ENCODE data around the gene USP49. TPM values are rescaled to one million over a fixed set of nuclear protein-coding genes. Genes with fewer than 3 reads are reported as not detected.
A peak's percentile ranks its signal among the peaks of the same experiment; 100 is the strongest.

The USP49 gene
- total RNA-seq, 1 donor from 2014 or later, result 2.4 TPM

DNA sequence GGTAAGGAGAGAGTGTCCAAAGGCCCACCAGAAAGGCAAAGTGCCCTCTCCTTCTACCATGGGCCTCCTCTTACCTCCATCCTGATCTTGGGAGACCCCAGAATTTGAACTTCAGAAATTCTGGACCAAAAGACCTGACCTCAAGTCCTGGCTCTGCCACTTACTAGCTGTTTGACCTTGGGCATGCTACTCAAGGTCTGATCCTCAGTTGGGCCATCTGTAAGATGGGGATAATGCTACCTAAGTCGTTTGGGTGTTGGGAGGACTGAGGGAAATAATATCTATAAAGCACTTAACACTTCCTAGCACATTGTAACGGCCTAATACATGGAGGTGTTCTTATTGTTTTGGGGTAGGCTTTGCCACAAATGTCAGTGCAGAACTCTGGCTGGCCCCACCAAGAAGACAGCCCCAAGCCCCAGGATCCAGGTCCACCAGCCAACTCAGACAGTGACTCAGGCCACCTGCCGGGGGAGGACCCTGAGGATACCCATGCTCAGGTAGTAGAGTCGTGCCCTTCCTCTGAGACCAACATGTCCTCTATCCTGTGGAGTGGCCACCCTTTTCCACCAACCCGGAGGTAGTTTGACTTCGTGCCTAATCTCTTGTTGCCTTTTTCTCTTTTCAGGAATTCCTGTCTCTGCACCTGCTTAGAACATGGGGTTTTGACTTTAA is 111.9 kb downstream of the USP49 start:
- TF ChIP-seq, protein P1, sequence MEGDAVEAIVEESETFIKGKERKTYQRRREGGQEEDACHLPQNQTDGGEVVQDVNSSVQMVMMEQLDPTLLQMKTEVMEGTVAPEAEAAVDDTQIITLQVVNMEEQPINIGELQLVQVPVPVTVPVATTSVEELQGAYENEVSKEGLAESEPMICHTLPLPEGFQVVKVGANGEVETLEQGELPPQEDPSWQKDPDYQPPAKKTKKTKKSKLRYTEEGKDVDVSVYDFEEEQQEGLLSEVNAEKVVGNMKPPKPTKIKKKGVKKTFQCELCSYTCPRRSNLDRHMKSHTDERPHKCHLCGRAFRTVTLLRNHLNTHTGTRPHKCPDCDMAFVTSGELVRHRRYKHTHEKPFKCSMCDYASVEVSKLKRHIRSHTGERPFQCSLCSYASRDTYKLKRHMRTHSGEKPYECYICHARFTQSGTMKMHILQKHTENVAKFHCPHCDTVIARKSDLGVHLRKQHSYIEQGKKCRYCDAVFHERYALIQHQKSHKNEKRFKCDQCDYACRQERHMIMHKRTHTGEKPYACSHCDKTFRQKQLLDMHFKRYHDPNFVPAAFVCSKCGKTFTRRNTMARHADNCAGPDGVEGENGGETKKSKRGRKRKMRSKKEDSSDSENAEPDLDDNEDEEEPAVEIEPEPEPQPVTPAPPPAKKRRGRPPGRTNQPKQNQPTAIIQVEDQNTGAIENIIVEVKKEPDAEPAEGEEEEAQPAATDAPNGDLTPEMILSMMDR (IDR thresholded peaks at IDR 0.05; ENCODE audit: insufficient read depth, low read length, poor library complexity, severe bottlenecking), result no peak
- no peaks in the 10 kb centered on the region for H3K27me3 ChIP-seq (ENCODE audit: control insufficient read depth, insufficient read depth, low read length)
- DNase-seq (ENCODE audit: low read depth), result no peak

DNA sequence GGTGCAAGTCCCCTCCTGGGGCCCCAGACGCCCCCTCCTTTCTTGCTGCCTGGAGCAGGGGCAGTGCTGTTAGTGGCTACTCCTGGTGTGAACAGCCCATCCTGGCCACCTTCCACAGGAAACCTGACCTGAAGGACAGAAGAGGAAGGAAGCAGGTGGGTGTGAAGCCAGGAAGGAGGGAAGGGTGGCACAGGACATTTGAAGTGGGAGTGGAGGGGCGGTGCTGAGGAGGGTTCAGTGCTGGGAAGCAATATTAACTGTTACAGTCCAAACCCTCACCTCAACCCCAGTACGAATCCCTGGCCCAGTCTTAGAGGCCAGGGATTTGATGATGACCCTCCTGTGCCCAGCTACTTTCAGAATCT is 113.8 kb downstream of the USP49 start:
- Histone ChIP-seq H3K27me3 (ENCODE audit: control insufficient read depth, insufficient read depth, low read length) (no peaks in the 10 kb centered on the region), H3K4me3 (ENCODE audit: low read depth, low read length) (no peak overlapping the region), H3K36me3 (ENCODE audit: control insufficient read depth, insufficient read depth, low read length) (no peaks in the 10 kb centered on the region)
- TF ChIP-seq, protein P1 (IDR thresholded peaks at IDR 0.05; ENCODE audit: insufficient read depth, low read length, poor library complexity, severe bottlenecking), result no peak
- no peak for DNase-seq (ENCODE audit: low read depth)

More for the DNA sequence above, 111.9 kb downstream of the USP49 start:
- H3K36me3 ChIP-seq (ENCODE audit: control insufficient read depth, insufficient read depth, low read length), result no peaks in the 10 kb centered on the region
- H3K4me3 ChIP-seq (ENCODE audit: low read depth, low read length), result no peak overlapping the region

DNA sequence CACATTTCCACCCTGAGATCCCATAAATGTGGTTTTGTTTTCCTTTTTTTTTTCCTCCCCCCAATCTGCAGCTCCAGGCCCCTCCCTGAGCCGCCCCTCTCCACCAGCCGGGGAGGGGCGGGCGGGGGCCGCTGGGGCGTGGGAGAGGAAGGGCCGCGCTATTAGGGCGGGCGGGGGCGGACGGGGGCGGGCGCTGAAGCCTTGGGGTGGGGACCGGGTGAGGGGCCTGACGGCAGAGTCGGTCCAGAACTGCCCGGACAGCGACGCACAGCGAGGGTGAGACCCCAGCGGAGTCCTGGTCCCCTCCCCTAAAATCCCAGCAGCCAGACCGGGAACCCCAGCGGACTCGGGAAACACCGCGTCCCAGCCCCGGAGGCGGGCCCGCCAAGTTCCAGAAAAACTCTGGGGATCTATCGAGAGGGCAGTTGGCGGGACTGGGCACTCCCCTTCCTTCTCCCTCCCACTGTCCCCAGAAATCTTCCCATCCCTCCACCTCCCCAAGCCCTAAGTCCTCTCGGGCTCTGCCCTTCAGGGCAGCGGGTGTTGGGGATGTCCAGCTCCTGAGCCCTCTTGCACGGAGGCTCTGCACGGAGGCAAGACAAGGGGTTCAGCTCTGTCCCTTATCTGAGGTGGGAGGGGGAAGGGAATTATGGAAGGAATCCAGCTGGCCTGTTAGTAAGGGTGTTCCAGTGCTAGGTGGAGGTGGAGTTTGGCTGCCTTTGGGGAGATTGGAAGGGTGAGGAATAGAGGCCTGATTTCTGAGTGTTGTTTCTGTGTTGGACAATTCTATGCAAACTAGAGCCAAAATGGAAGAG is 114.4 kb downstream of the USP49 start, which contains the start of gene PRICKLE4:
Gene PRICKLE4 (plus strand): TSS at position 232 of the 815 bp plus-strand sequence. CDS start 2,692 bp downstream, outside the sequence.
- TF ChIP-seq, protein P1 (IDR thresholded peaks at IDR 0.05; ENCODE audit: insufficient read depth, low read length, poor library complexity, severe bottlenecking), result no peak
- DNase-seq (ENCODE audit: low read depth), result no peak
- Histone ChIP-seq H3K27me3 (ENCODE audit: control insufficient read depth, insufficient read depth, low read length) (no peaks in the 10 kb centered on the region), H3K36me3 (ENCODE audit: control insufficient read depth, insufficient read depth, low read length) (no peaks in the 10 kb centered on the region), H3K4me3 (ENCODE audit: low read depth, low read length) (peak within 1 kb of the TSS; percentile 70)

DNA sequence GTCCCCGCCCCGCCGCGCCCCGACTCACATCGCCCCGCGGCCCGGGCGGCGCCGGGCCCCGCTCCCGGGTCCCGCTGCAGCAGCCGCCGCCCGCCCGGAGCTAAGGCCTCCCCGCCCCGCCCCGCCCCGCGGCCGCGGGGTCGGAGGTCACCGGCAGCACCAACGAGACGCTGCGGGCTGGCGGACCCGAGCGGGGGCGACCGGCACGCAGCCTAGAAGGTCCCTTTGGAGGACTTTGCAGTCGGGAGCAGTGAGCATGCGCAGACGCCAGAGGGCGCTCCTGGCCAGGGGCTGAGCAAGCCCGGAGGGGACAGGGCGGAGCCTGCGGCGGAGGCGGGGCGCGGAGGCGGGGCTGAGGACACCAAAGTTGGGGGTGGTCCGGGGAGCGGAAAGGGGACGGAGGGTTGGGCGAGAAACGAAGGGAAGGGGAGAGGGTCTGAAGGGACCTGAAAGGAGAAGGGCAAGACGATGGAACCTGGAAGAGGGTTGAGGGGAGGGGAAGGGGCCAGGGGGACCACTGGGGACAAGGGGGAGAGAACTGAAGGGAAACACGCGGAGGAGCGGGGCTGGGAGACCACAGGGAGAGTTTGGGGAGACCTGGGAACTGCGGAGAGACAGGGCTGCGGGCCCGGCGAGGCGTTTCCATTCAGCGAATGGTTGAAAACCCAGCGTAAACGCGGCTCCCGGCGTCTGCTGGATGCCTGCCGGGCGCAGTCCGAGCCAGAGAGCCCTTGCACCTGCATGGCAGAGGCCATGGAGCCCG is 115.2 kb downstream of the USP49 start, which contains the start of gene FRS3:
Gene FRS3 (minus strand): TSS at position 113 of the 763 bp plus-strand sequence. CDS start 2,913 bp downstream, outside the sequence.
- peak; percentile 71 for DNase-seq (ENCODE audit: low read depth)
- Histone ChIP-seq H3K36me3 (ENCODE audit: control insufficient read depth, insufficient read depth, low read length) (no peaks in the 10 kb centered on the region), H3K4me3 (ENCODE audit: low read depth, low read length) (peak within 1 kb of the TSS; percentile 70), H3K27me3 (ENCODE audit: control insufficient read depth, insufficient read depth, low read length) (no peaks in the 10 kb centered on the region)
- TF ChIP-seq, protein P1 (IDR thresholded peaks at IDR 0.05; ENCODE audit: insufficient read depth, low read length, poor library complexity, severe bottlenecking), result peak; percentile 92

DNA sequence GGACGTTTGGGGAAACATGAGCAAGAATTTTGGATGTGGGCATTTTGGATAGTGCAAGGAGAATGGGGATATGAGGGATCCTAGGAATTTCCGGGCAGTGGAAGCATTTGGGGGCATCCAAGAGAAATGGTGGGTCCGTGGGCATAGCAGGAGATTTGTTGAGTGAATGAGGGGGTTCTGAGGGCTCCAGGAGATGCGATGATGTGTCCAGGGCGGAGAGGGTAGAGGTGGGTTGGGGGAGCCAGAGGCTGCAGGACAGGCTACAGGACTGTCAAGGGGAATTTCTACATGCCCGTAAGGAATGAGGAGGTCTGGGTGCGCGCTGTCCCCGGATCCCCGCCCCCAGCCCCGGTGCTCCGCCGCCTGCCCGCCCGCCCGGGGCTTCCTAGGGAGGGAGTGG is 115.8 kb downstream of the USP49 start:
- Histone ChIP-seq H3K27me3 (ENCODE audit: control insufficient read depth, insufficient read depth, low read length) (no peaks in the 10 kb centered on the region), H3K36me3 (ENCODE audit: control insufficient read depth, insufficient read depth, low read length) (no peaks in the 10 kb centered on the region), H3K4me3 (ENCODE audit: low read depth, low read length) (peak overlapping the region; percentile 70)
- TF ChIP-seq, protein P1 (IDR thresholded peaks at IDR 0.05; ENCODE audit: insufficient read depth, low read length, poor library complexity, severe bottlenecking), result no peak
- no peak for DNase-seq (ENCODE audit: low read depth)

Data from kidney epithelial cell (primary cell).